HT1080 (cell line): ENCODE results near the gene DDX52. TPM values are rescaled to one million over a fixed set of nuclear protein-coding genes. Genes with fewer than 3 reads are reported as not detected.
"Not testable (repeated sequence)": the region's sequence is repeated elsewhere in the genome, so short reads cannot be mapped to it uniquely, and the experiment has no call there.

Experiments
- DNase-seq: peaks from one replicate; pipeline ENCODE4 v3.0.0-alpha.2; 2015; ENCODE audit warnings: low read depth
- polyA plus RNA-seq, 2 experiments: library from polyadenylated mRNA; depleted of rRNA; stranded (reverse); fragments of >200 nt; gene quantifications; 2 replicates each; pipeline ENCODE4 v1.2.3, GENCODE V29; 2015
- total RNA-seq: library from RNA; depleted of rRNA; stranded (reverse); fragments of >200 nt; shearing (Covaris generic); gene quantifications from 2 replicates; pipeline ENCODE4 v1.2.3, GENCODE V29; 2014; rRNA removed

Gene DDX52, protein sequence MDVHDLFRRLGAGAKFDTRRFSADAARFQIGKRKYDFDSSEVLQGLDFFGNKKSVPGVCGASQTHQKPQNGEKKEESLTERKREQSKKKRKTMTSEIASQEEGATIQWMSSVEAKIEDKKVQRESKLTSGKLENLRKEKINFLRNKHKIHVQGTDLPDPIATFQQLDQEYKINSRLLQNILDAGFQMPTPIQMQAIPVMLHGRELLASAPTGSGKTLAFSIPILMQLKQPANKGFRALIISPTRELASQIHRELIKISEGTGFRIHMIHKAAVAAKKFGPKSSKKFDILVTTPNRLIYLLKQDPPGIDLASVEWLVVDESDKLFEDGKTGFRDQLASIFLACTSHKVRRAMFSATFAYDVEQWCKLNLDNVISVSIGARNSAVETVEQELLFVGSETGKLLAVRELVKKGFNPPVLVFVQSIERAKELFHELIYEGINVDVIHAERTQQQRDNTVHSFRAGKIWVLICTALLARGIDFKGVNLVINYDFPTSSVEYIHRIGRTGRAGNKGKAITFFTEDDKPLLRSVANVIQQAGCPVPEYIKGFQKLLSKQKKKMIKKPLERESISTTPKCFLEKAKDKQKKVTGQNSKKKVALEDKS
- total RNA-seq: 24.6 and 29.9 TPM in 2 replicates
- 21.9 and 24.3 TPM in 2 replicates for polyA plus RNA-seq (2015; cell fraction: cytosol; rRNA removed)
- 54.2 and 55.5 TPM in 2 replicates for polyA plus RNA-seq (2015; cell fraction: nucleus; rRNA removed)

- peak; percentile 88 for DNase-seq
These were observed at the start of gene DDX52 for GRCh38 chr17:37643118-37643766. DDX52 (minus strand) TSS chr17:37643446; CDS start chr17:37643420, 26 bp downstream.

DNA sequence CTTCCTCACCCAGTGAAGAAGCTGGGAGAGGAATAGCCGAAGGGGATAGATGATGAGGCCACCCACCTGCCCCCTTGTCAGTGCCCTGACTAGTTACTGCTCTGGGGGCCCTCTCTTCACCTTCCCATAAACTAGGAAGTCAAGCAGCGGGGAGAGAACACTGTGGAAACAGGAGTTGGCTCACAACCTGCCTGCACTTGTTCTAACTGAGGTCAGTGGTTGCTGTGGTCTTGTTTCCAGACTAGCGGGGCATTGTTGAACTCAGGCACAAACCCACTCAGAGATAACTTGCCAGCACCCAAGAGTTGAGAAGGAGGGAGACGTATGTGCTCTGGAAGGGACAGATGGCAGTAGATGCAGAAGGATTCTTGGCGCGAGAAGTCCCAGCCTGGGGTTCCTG lies 48.6 kb upstream of the DDX52 start:
- no peak for DNase-seq

- no peak for DNase-seq
These were observed 46.1 kb upstream of the DDX52 start for GRCh38 chr17:37689317-37689716.

- DNase-seq: no peak
These were observed 40.3 kb upstream of the DDX52 start for GRCh38 chr17:37683454-37683984.

GRCh38 chr17:37682007-37682406 lies 38.8 kb upstream of the DDX52 start:
- DNase-seq: no peak

DNA sequence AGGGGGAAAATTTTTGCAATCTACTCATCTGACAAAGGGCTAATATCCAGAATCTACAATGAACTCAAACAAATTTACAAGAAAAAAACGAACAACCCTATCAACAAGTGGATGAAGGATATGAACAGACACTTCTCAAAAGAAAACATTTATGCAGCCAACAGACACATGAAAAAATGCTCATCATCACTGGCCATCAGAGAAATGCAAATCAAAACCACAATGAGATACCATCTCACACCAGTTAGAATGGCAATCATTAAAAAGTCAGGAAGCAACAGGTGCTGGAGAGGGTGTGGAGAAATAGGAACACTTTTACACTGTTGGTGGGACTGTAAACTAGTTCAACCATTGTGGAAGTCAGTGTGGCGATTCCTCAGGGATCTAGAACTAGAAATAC lies 36.7 kb upstream of the DDX52 start:
- not testable (repeated sequence) for DNase-seq

- DNase-seq: no peak
These were observed 34.8 kb upstream of the DDX52 start for GRCh38 chr17:37678036-37678435.

GRCh38 chr17:37677021-37677420 lies 33.8 kb upstream of the DDX52 start:
- DNase-seq: no peak

DNA sequence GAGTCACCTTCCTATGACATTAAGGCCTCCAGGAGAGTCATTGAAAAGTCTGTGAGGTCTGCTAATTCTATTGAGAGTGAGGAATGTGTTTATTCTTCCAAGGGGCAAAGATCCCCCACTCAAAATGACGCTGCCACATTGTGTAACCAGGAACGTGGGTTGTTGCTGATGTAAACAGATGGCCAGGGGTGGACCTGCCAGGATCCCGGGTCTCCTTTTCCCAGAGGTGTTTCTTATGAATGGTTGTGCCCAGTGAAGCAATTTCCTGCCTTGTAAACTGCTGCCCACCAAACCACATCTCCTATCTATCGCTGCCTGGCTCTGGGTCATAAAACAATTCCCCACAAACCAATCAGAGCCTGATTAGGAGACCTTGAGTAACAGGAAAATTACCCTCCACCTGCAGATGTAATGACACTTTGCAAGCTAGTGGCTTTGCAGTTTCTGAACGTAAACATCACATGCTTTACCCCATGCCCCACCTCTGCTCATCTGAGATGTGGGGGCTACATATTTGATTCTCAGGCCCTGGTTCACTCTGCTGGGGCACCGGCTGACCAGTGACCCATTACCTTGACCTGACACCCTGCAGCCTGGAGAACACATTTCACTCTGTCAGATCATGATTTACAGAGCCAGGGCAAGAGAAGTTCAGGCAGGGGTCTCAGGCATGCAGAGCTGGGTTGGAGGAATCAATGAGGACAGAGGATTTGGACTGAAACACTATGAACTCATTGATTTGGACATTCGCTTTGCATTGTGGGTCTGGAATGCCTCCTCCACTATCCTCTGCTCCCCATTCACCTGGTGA lies 33.1 kb upstream of the DDX52 start:
- DNase-seq: peak; percentile 56

DNA sequence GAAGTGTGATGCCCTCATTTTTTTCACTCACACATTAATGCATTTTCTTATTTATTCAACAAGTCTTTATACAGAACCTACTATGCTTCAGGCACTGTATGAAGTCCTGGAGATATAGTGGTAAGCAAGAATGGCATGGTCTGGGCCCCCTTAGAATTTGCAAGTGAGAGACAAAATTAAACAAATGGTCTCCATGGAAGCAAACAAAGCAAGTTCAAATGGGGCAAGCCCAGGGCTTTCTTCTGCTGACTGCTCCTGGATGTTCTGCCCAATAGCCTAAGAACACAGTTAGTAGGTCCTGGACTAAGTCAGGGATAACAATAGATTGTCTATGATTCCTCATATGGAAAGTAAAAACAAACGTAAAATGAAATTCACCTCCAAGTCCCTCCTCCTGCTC lies 31.3 kb upstream of the DDX52 start:
- no peak for DNase-seq

DNA sequence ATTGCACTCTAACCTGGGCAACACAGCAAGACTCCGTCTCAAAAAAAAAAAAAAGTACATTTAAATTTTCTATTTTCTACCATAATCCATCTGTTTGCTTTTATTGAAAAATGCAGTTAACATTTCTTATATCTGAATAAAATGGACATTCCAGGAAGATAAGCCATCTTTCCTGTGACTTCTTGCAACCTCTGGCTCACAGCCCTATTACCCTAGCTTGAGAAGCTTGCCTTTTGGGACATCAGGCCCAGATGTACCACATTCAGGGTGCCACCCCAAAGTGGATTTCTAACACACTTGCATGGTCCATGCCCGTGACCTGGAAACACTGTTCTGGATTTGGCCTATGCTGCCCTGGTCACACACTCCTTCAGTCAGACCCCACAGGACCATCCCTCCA lies 30.1 kb upstream of the DDX52 start:
- no peak for DNase-seq

GRCh38 chr17:37672548-37673078 lies 29.4 kb upstream of the DDX52 start:
- DNase-seq: no peak

GRCh38 chr17:37671824-37672547 lies 28.7 kb upstream of the DDX52 start:
- DNase-seq: peak; percentile 88

- DNase-seq: no peak
These were observed 28.0 kb upstream of the DDX52 start for GRCh38 chr17:37671028-37671823.

- no peak for DNase-seq
These were observed 23.8 kb upstream of the DDX52 start for GRCh38 chr17:37667039-37667438.

GRCh38 chr17:37664214-37664613 lies 21.0 kb upstream of the DDX52 start:
- no peak for DNase-seq

DNA sequence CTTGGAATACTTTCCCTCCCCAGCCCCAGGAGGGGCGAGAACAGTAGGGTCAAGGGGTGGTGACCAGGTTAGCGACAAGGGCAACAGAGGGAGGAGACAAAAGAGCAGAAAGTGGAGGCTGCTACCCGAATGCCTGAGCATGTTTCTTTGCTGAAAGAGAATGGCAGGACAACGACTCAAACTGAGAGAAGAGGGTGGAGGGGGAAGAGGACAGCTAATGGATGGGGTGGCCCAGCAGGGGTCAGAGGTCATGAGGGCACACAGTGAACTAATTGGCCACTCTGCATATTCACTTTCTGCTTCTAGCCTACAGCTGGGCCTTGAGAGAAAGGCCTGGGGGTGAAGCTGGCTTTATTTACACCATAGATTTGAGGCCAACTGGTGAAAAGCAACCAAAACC lies 19.1 kb upstream of the DDX52 start:
- DNase-seq: no peak

DNA sequence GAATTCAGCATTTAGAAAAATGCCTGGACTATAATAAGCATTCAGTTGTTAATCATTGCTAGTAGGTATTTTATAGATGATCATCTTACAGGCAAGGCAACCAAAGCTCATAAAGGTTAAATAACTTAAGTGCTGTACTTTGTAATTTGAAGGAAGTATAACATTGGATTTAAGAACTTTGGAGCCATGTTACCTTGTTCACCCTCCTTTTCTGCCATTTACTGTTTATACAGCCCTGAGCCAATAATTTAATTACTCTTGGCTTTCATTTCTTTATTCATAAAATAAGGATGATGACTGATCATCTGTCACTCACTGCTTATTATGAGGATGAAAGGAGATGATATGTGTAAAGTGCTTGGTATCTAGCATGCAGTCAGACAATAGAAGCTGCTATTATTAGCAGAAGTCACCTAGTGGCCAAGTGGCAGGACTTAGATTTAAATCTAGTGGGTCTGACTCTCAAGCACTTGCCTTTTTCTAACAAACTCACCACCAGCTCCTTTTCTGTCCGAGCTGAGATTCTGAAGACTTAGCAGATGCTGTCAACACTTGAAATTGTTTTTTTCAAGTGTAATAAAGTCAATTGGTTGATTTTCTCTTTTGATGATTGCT lies 18.3 kb upstream of the DDX52 start:
- no peak for DNase-seq

- DNase-seq: no peak
These were observed 16.7 kb upstream of the DDX52 start for GRCh38 chr17:37659925-37660324.
